Neutrophil (primary cell): ENCODE results near the gene SAMD5.

Experiments used
- H3K27ac ChIP-seq: fragments of 200-600 bp; sonication (generic); 2 replicates; pipeline ENCODE4 v1.5.1; 2016; ENCODE audit warnings: mild to moderate bottlenecking, moderate library complexity
- H3K27me3 ChIP-seq: fragments of 200-600 bp; sonication (generic); 2 replicates; pipeline ENCODE4 v1.6.0; 2016; ENCODE audit warnings: mild to moderate bottlenecking
- H3K36me3 ChIP-seq: fragments of 200-600 bp; sonication (generic); 2 replicates; pipeline ENCODE4 v1.5.1; 2017
- H3K4me1 ChIP-seq, 2 experiments: fragments of 200-600 bp in 1 of 2; sonication (generic) in 1 of 2; 1 replicate in 1 of 2; 2 replicates in 1 of 2; pipeline versions ENCODE4 v1.5.1 to v1.6.1; 2013 to 2016; ENCODE audit warnings: low read depth in 1 of 2, low read length in 1 of 2, mild to moderate bottlenecking in 1 of 2, moderate library complexity in 1 of 2; ENCODE audit not compliant: control insufficient read depth in 1 of 2, insufficient read depth in 1 of 2
- H3K4me3 ChIP-seq, 2 experiments: fragments of 200-600 bp in 1 of 2; sonication (generic) in 1 of 2; 1 replicate in 1 of 2; 2 replicates in 1 of 2; pipeline ENCODE4 v1.5.1; 2013 to 2016; ENCODE audit warnings: low read depth in 1 of 2, low read length in 1 of 2, mild to moderate bottlenecking in 1 of 2, moderate library complexity in 1 of 2
- H3K9me3 ChIP-seq: fragments of 200-600 bp; sonication (generic); 2 replicates; pipeline ENCODE4 v1.5.1; 2016
- CTCF ChIP-seq: fragments of 200-600 bp; sonication (generic); IDR thresholded peaks from 2 replicates; pipeline ENCODE4 v1.5.1; 2016; ENCODE audit warnings: antibody characterized with exemption

The SAMD5 gene

GRCh38 chr6:147569788-147570187, 61.3 kb downstream of the SAMD5 start:
- no peak overlapping the region for H3K27ac ChIP-seq
- no peak for TF ChIP-seq CTCF
- H3K4me3 ChIP-seq = no peak overlapping the region
- H3K9me3 ChIP-seq = no peaks in the 10 kb centered on the region
- H3K27me3 ChIP-seq = peaks cover 54% of the 10 kb centered on the region
- no peaks in the 10 kb centered on the region for H3K36me3 ChIP-seq
- no peaks in the 10 kb centered on the region for H3K4me1 ChIP-seq

GRCh38 chr6:147570681-147571080, 62.2 kb downstream of the SAMD5 start:
- no peak overlapping the region for H3K4me3 ChIP-seq
- H3K27ac ChIP-seq = no peak overlapping the region
- no peaks in the 10 kb centered on the region for H3K36me3 ChIP-seq
- H3K27me3 ChIP-seq = peaks cover 54% of the 10 kb centered on the region
- no peak for TF ChIP-seq CTCF
- H3K9me3 ChIP-seq = no peaks in the 10 kb centered on the region
- no peaks in the 10 kb centered on the region for H3K4me1 ChIP-seq

- H3K36me3 ChIP-seq = no peaks in the 10 kb centered on the region
- no peak overlapping the region for H3K27ac ChIP-seq
- no peak for TF ChIP-seq CTCF
- H3K9me3 ChIP-seq = no peaks in the 10 kb centered on the region
- H3K4me1 ChIP-seq = no peaks in the 10 kb centered on the region
- H3K4me3 ChIP-seq = no peak overlapping the region
- peaks cover 6% of the 10 kb centered on the region for H3K27me3 ChIP-seq
These were observed 69.0 kb downstream of the SAMD5 start for GRCh38 chr6:147577488-147577887.

GRCh38 chr6:147578159-147578558, 69.7 kb downstream of the SAMD5 start:
- Histone ChIP-seq H3K9me3 (no peaks in the 10 kb centered on the region), H3K27me3 (peaks cover 3% of the 10 kb centered on the region), H3K27ac (no peak overlapping the region), H3K4me1 (no peaks in the 10 kb centered on the region), H3K36me3 (no peaks in the 10 kb centered on the region), H3K4me3 (no peak overlapping the region)
- no peak for TF ChIP-seq CTCF

GRCh38 chr6:147578883-147579282, 70.4 kb downstream of the SAMD5 start:
- no peak for TF ChIP-seq CTCF

GRCh38 chr6:147579667-147580066, 71.2 kb downstream of the SAMD5 start:
- H3K9me3 ChIP-seq = no peaks in the 10 kb centered on the region
- H3K36me3 ChIP-seq = no peaks in the 10 kb centered on the region
- TF ChIP-seq CTCF = no peak
- no peak overlapping the region for H3K27ac ChIP-seq
- no peak overlapping the region for H3K4me3 ChIP-seq
- H3K27me3 ChIP-seq = peaks cover 8% of the 10 kb centered on the region
- H3K4me1 ChIP-seq = no peaks in the 10 kb centered on the region

More at GRCh38 chr6:147578883-147579282, 70.4 kb downstream of the SAMD5 start:
- H3K4me1 ChIP-seq = no peaks in the 10 kb centered on the region
- H3K36me3 ChIP-seq = no peaks in the 10 kb centered on the region
- H3K9me3 ChIP-seq = no peaks in the 10 kb centered on the region
- H3K27me3 ChIP-seq = peaks cover 8% of the 10 kb centered on the region
- no peak overlapping the region for H3K27ac ChIP-seq
- no peak overlapping the region for H3K4me3 ChIP-seq
